Amniotic epithelial cell (primary cell): Measurements from ENCODE around the gene SPAG16.

Experiments
- DNase-seq: peaks from one replicate; pipeline ENCODE4 v3.0.0-alpha.2; 2010; ENCODE audit warnings: low read depth

The SPAG16 gene

DNA sequence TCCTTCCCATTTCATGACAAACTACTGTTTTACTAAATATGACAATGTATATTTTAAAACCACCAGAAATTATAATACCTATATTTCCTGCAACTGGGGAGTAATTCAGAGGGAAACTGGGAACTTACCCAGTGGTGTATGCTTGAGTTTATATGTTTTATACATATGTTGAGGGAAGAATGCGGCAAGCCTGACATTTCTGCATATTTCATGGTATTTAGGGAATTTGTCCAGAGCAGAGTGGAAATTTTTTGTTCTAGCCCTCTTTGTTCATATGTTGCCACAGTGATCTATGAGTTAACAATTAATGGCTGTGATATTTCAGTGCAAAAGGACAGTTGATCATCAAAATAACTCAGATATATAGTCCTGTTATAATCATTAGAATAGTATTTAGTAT, 895.8 kb downstream of the SPAG16 start:
- no peak for DNase-seq

DNA sequence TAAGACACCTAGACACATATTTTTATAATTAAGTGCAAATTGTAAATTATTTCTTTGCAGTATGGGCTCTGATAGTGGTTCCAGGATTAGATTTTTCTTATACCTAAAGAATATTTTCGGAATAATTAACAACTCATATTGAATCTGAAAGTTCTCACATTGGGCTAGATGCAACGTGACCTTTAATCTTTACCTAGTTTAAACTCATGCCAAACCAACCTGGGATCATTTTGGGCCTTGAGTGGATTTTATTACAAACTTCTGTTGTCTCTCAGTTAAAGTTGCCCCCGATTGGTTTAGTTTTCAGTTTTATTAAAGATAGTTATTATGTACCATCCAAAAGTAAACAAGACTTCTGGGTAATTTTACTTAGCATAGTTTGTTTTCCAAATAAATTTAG, 896.4 kb downstream of the SPAG16 start:
- no peak for DNase-seq

DNA sequence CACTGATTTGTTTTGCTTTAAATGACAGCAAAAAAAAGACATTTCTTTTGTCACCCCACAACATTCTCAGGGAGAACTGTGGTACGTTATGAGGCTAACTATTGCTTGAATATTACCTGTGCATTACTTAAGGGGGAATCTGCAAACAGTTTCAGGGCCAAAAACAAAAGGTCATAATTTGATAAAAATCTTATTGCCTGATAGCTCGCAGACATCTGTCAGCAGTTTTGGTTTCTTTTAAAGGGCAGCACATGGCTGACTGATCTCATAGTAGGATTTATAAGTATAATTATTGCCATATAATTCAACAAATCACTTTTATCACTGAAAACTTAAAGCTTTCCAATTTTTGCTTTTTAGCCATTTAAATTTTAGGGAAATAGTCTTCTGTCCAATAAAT, 900.2 kb downstream of the SPAG16 start:
- DNase-seq, result no peak

DNA sequence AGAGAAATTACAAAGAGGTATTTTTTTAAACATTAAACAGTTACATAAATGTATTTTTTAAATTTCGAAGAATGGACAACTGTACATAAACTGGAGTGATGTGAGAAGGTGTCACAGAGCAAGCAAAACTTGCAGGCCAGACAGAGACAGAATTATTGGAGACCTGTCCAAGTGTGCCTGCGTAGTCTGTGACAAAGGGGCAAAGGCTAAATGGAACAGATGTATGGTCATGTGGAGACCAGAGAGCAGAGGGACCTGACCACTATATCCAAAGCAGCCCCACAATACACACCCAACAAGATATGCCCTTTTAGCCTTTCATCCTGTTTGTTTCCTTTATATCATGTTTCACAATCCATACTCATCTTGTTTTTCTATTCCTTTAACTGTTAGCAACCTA, 901.3 kb downstream of the SPAG16 start:
- no peak for DNase-seq

DNA sequence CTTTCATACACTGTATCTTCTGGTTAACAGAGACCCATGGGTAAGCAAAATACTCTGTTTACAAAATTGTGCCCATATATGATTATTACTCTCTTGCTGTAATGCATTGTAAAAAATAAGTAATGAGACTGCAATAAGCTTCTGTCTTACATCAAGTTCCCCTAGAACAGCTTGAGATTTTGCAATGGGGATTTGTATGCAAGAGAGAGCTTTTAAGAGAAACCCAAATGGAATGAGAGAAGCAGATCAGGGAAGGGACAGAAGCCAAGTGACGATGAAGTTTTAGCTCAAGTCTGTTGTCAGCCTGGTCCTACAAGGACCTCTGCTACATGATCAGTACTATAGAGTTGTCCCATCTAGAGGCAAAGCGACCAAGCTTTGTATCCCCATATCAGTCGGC, 908.4 kb downstream of the SPAG16 start:
- DNase-seq, result no peak

DNA sequence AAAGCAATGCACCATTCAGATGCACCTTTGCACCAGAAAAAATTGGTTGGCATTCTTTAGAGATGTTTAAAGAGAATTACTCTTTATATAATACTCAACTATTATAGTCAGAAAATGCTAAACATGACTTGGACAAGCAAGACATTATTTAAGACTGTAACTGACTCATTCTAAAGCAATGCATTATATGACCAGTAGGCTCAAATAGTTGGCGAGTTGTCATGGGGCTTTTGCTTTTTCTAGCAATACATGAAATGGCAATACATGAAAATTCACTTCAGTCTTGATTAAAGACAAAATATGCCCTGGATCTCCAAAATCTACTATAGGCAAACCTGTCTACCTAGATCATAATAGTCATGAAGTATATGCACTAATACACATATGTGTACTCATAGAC, 909.7 kb downstream of the SPAG16 start:
- DNase-seq, result no peak

DNA sequence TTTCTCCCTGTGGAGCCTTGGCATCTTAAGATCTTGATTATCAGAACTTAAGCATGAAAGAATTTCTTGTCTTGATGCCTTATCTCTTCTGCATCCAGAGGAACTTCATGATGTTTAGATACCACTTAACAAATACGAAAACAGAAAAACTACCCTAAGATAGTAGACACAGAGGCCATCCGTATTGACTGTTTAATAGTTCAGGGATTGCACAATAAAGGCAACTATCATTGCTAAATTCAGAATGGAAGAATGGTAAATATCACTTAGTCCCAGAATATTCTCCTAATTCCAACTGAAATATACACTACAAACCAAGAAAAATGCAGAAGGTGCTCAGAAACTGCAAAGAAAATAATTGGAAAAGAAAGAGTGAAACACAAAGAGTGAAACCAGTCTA, 912.0 kb downstream of the SPAG16 start:
- no peak for DNase-seq

DNA sequence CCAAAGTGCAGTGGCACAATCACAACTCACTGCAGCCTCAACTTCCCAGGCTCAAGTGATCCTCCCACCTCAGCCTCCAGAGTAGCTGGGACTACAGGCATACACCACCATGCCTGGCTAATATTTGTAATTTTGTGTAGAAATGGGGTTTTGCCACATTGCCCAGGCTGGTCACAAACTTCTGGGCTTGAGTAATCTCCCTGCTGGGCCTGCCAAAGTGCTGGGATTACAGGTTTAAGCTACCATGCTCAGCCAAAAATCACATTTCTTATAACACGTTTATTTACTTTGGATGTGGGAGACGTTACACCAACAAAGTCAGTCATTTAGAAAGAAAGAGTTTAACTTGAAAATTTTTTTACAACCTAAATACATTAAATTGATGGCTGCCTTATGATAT, 917.6 kb downstream of the SPAG16 start:
- DNase-seq, result no peak

DNA sequence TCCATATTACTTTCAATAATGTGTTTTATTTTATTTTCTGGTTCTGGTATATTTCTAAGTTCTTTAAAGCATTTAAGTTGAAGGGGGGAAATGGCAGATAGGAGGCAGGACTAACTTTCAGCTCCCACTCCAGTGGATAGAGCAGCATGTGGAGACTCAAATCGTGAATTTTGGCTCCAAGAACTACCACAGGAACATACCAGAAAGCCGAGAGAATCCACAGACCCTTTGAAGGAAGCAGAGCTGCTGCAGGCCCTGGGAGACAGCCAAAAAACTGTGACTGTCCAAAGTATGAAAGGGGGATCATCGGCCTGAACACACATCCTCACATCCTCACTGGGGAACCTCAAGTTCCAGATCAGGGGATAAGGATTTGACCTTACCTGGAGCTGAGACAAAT, 919.0 kb downstream of the SPAG16 start:
- DNase-seq, result no peak

DNA sequence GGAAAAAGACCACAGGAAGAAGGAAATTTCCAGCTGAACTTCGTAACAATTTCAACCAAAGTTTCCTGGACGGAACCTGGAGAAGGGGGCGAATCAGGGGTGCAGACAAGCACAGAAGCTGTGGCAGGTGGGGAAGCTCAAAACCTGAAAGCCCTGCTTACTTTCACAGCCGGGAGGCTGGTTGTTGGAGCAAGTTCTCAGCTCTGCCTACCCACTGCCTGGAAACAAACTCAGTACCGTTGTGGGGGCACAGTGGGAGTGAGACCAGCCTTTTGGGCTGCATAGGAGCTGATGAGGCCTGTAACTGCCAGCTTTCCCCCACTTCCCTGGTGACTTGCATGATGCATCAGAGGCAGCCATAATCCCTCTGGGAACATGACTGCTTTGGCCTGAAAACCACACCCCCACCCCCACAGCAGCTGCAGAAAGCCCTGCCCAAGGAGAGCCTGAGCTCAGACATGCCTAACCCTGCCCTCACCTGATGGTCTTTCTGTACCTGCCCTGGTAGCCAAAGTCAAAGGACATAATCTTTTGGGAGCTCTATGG, 919.6 kb downstream of the SPAG16 start:
- no peak for DNase-seq

DNA sequence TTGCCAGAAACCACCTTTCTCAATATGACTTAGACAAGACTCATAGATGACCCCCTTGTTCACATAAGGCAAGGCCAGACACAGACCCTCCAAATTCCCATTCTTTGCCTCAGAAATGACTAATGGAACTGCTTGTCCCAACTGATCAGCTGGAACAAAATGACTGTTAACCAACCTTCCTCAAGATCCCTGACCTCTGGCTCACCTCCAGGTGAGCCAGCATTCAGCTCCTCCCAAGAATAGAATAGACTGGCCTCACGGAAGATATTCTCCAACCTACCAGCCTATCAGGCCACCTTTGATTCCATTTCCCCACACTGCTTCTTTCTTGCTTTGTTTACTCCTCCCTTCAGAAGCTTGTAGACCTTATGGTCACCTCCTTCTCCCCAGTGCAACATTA, 930.8 kb downstream of the SPAG16 start:
- DNase-seq, result no peak

DNA sequence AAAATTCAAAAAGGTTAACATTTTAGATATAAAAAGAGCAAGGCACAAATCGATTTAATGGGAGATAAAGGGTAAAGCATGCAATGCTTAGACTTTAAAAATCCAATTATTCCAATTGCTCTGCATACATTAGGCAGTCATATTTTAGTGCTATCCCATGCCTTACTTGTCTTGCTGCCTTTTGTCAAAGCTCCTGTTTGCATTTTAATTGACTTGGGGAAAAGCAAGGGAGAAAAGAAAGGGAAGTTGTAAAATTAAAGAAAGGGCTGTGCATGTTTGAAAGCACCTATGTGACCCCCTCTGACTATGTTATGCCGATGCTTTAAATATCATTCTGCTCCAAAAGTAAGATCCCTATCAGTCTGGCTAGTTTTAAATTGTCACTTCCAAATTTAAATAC, 932.9 kb downstream of the SPAG16 start:
- no peak for DNase-seq

DNA sequence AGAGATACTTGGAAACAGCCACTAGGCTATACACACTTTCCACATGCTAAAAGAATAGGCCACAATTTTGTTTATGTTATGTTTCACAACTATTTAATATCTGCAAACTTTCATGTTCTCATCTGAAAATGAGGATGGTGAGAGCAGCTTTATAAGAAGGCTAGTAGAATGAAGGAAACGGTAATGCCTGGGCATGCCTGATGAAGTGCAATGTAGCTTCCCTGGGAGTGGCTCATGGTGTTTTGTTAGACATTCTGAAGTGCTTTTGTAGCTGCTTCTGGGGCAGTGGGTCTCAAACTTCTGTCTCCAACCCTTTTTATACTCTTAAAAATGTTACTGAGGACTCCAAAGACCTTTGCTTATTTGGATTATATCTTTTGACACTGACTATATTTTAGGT, 933.3 kb downstream of the SPAG16 start:
- no peak for DNase-seq

DNA sequence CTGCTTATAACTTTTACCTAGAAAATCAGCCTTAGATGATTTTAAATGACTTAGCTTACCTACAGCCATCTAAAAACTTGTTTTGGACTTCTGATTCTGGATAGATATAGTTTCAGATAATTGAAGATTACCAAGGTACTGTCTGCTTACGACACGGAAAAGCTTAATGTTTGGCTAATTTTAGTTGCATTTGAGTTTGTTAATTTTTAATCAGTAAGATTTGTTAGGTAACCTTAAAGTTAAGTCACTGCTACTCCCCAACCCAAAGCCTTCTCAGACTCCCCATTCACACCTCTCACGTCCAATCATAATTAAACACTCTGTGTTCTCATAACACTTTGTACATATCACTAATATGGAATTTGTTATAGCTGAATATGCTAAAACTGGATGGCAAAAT, 936.0 kb downstream of the SPAG16 start:
- DNase-seq, result no peak

DNA sequence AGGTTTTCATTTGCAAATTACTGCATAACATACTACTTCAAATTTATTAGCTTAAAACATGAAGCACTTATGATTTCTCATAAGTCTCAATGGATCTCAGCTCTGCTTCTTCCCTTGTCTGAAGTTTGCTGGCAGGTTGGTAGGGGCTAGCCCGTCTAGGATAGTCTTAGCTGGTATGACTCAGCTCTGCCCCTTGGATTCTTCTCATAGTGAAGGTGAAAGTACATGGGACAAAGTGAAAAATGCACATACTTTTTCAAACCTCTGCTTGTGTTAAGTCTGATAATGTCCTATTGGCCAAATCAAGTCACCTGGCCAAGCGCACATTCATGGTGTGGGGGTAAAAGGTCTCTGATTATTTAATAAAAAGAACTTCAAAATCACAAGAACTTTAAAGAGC, 941.8 kb downstream of the SPAG16 start:
- no peak for DNase-seq

DNA sequence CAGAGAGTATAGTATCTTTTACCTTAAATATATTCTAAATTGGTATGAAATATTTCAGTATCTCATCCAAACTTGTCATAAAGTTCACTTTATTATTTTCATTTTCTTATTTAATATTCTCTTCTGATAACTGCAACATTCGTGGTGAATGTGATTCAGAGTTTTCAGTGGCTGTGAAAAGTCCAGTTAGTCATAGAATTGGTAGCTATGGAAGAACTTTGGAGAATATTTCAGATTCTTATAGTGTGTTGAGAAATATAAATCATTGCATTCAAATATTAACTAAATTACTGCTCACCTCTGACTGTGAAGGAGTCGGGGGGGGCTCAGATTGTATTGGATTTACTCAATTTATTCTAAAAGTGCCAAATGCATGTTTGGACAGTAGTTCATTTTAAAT, 948.0 kb downstream of the SPAG16 start:
- DNase-seq, result no peak

DNA sequence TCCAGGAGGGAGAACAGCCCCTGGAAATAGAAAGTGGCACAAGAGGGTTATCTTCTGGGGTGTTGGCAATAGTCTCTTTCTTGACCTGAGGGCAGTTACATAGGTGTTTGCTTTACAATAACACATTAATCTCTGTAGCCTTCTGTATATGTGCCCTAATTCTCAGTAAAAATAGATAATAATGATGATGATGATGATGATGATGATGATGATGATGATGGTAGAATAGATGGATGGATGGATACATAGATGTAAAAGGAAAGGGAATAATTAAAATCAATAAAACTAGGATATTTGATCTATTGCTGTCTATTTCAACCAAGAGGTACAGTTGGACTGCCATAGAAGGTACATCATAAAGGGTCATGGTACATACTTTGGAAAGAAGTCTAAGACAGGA, 948.9 kb downstream of the SPAG16 start:
- no peak for DNase-seq

DNA sequence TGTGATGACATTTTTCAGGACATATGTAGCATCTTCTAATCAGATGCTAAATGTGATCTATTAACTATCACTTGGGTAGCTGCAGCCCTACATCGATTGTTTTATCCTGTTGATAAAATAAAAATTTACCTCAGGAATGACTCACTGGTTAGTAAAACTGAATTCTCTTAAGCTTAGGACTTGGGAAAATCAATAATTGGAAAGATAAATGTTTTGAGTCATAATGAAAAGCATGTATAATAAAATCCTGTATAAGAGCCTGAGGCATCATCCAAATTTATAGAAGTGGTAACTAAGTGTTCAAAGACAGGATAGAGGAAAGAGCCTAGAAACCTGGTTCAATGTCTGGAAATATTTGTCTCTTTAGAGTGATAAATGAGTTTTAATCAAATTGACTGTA, 958.5 kb downstream of the SPAG16 start:
- DNase-seq, result no peak

DNA sequence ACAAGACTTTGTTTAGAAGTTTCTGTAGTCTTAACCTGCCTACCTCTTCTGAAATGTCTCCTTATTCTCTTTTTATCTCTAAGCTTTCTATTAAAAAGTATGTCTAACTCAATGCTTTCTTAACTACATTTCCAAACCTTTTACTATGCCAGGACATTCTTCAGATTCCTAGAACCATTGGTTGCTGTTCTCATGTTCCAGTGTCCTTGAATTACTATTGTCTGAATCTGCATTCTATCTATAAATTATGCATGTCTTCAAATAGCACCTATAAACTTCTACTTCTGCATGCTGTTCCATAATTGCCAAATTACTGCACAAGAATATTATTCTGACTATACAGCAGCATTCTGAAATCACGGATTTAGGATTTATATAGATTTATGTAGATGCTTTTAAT, 960.6 kb downstream of the SPAG16 start:
- DNase-seq, result no peak

DNA sequence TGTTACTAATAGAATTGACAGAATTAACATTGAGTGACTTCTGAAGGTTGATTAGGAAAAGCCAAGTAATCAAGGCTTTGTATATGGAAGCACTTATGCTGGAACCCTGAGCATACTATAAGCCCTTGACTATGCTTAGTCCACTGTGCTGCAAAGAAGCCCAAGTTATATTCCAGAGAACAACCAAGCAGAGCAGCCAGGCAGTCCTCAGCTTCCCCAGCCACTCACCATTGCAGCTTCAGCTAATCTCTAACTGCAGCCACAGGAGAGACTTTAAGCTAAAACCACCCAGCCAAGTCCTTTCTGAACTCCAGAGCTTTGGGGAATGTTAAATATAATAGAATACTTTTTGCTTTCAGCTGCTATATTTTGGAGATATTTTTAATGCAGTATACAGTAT, 962.2 kb downstream of the SPAG16 start:
- DNase-seq, result no peak

DNA sequence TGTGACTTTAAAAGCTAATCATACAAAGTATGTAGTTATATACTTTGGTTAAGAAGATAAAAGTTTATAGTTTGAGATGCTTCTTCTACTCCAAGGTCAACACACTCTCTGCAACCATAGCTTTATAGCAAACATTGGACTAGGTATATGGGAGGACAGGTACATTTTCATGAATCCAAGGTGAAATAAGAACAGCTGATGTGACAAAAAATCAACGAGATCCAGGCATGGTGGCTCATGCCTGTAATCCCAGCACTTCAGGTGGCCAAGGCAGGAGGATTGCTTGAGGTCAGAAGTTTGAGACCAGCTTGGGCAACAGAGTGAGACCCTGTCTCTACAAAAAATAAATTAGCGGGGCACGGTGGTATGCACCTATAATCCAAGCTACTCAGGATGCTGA, 963.3 kb downstream of the SPAG16 start:
- DNase-seq, result no peak

DNA sequence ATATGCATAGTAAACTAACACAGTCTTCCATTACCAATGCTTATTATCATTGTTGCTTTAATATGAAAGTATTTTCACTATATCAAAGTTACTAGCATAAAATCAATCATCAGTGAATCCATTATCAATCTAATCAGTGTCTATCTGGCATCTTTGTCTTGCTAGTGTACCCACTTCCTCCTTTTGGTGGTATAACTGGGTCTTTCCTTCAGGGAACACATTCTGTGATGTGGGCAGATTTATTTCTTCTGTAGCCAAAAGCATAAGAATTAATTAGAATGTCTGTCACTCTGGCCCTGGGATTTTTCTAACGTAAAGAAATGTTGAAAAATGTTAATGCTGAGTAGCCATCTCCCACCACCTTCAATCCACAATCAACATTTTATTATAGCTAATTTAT, 970.8 kb downstream of the SPAG16 start:
- DNase-seq, result no peak

DNA sequence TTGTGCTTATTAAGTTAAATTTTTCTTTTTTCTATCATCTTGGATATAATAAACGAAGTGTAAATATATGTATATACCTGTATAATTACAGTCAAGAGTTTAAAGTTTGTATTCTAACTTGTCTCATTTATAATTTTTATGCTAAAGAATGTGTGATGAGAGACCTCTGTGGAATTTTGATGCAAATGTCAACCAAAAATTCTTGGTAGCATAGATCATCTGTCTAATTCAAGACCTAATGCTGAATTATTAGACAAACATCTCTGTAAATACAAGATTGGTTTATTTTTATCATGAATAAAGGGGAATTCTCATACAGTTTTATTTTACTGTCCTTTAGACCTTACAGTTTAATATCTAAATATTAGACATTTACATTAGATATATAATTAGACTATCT, 977.4 kb downstream of the SPAG16 start:
- DNase-seq, result no peak

DNA sequence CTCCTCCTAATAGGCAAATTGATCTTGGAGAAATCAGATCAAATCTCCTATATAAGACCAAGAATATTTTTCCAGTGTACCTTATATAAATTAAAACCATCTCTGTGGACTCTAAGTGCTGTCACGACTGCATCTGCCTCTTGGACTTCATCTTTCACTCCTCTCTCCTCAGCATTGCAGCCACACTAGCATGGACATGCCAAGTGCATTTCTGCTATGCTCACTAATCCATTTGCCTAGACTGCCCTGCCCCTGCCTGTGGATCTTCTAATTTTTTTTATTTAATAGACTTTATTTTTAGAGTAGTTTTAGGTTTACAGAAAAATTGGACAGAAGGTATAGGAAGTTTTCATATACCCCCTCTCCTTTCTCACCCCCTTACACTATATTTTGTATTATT, 979.9 kb downstream of the SPAG16 start:
- DNase-seq, result no peak

DNA sequence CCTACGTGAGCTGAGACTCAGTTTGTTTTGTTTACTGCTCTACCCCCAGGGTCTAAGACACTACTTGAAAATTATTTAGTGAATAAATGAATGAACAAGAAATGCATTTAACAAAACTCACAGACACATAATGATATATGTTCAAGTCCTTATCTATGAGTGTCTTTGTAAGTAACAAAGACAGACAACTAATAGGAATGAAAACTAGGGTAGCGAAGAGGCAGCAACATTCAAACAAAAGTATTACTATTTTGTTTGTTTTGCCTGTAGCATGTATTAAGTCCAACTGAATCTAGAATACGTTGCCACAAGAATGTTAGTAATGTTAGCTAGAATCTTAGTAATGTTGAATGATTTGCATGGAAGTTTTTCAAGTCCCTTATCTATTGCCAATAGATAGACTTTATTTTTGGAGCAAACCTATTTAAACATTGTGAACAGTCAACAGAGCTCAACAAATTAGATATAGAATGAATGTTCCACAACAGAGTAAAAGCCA, 981.8 kb downstream of the SPAG16 start:
- no peak for DNase-seq
